Hippocampal formation (tissue), 2 donors: ENCODE measurements around the gene SBNO2.

Source experiments
- DNase-seq, 2 donors: peaks; one replicate each; lab custom pipeline; 2025; lab: John Stamatoyannopoulos, UW

Gene SBNO2

DNA sequence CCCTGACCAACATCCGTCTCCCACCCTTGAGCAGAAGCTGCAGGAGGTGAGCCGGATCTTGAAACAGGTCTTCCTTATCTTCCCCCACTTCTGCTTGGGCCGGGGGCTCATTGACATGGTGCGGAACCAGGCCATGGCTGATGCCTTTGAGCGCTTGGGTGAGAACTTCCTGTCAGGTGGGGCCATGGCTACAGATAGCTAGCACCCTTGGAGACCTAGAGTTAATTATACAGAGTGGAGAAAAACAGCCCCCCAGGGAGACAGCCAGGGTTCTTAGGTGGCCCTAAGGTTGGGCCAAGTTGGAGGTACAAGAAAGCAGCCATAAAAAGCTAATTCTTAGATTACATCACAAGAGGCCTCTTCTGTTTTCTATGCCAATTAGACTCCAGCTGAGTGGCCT, 116.0 kb downstream of the SBNO2 start:
- no peak for DNase-seq
